Endothelial cell of umbilical vein (primary cell): ENCODE results near the gene LPP. TPM values are rescaled to one million over a fixed set of nuclear protein-coding genes. Genes with fewer than 3 reads are reported as not detected.

Experiments used
- BruUV-seq: library from RNA; stranded (reverse); fragments of 400-500 nt; replicated peaks from 2 replicates; lab custom pipeline; 2021; lab: Mats Ljungman, UMichigan
- CTCF ChIA-PET: fragments of 300-600, 350-600 bp; sonication (Branson Sonifier 250); formaldehyde crosslinking; loops from one replicate; lab custom pipeline; 2021; ENCODE audit warnings: antibody characterized with exemption, inconsistent platforms; lab: Charles Lee
- POLR2A ChIA-PET: fragments of 300-600, 350-600 bp; sonication (Branson Sonifier 250); formaldehyde crosslinking; loops from one replicate; lab custom pipeline; 2021; ENCODE audit warnings: antibody characterized with exemption, inconsistent platforms; lab: Charles Lee
- DNase-seq: peaks from one replicate; pipeline ENCODE4 v3.0.0-alpha.2; 2011; ENCODE audit warnings: low read depth, low spot score
- FAIRE-seq: peaks from 2 replicates; lab custom pipeline; 2011; peaks lifted over from hg19 to GRCh38; lab: Jason Lieb, UNC
- H2AFZ ChIP-seq: 2 replicates; pipeline ENCODE4 v1.6.0; 2012; ENCODE audit warnings: low read depth, low read length, control low read depth, inconsistent platforms
- H3K27ac ChIP-seq: 2 replicates; pipeline ENCODE4 v1.5.1; 2011; ENCODE audit warnings: low read depth, mild to moderate bottlenecking, control low read depth, low read length, moderate library complexity; ENCODE audit not compliant: insufficient read depth
- H3K27me3 ChIP-seq, 2 experiments: 2 replicates each; pipeline versions ENCODE4 v1.6.0 to v1.6.1; 2011; ENCODE audit warnings: low read length in 2 of 2, mixed read lengths in 1 of 2; ENCODE audit not compliant: control insufficient read depth in 2 of 2, insufficient read depth in 2 of 2
- H3K36me3 ChIP-seq, 2 experiments: 2 replicates in 1 of 2; 3 replicates in 1 of 2; pipeline ENCODE4 v1.5.1; 2011; ENCODE audit warnings: low read length in 2 of 2, mild to moderate bottlenecking in 1 of 2, moderate library complexity in 1 of 2; ENCODE audit not compliant: control insufficient read depth in 2 of 2, insufficient read depth in 2 of 2; ENCODE audit errors: extremely low read depth in 1 of 2
- H3K4me1 ChIP-seq: 3 replicates; pipeline ENCODE4 v1.5.1; 2011; ENCODE audit warnings: mild to moderate bottlenecking, low read length; ENCODE audit not compliant: control insufficient read depth, insufficient read depth; ENCODE audit errors: extremely low read depth
- H3K4me2 ChIP-seq: 2 replicates; pipeline ENCODE4 v1.6.1; 2011; ENCODE audit warnings: low read length, control low read depth, mixed read lengths; ENCODE audit not compliant: insufficient read depth
- H3K4me3 ChIP-seq, 3 experiments: fragments of 200-600 bp in 1 of 3; sonication (generic), shearing (Covaris generic) in 1 of 3; replicated peaks in 1 of 3; 2 replicates each; pipeline ENCODE4 v1.5.1; 2011 to 2016; ENCODE audit warnings: control low read depth in 3 of 3, low read length in 3 of 3, mild to moderate bottlenecking in 2 of 3, inconsistent platforms in 1 of 3, low read depth in 1 of 3, moderate library complexity in 1 of 3; ENCODE audit not compliant: insufficient read depth in 1 of 3
- H3K79me2 ChIP-seq: 2 replicates; pipeline ENCODE4 v1.6.0; 2012; ENCODE audit warnings: low read length, inconsistent platforms; ENCODE audit not compliant: control insufficient read depth, insufficient read depth
- H3K9ac ChIP-seq: replicated peaks from 2 replicates; pipeline ENCODE3; 2011; ENCODE audit warnings: low read length, control low read depth; ENCODE audit not compliant: insufficient read depth; ENCODE audit errors: extremely low read depth
- H3K9me1 ChIP-seq: replicated peaks from 3 replicates; pipeline ENCODE4 v1.6.0; 2011; ENCODE audit warnings: mild to moderate bottlenecking, low read length; ENCODE audit not compliant: control insufficient read depth, insufficient read depth; ENCODE audit errors: extremely low read depth
- H3K9me3 ChIP-seq: replicated peaks from 2 replicates; pipeline ENCODE4 v1.5.1; 2012; ENCODE audit warnings: low read length, inconsistent platforms; ENCODE audit not compliant: control insufficient read depth, insufficient read depth
- H4K20me1 ChIP-seq: replicated peaks from 2 replicates; pipeline ENCODE3; 2011; ENCODE audit warnings: mild to moderate bottlenecking, low read length; ENCODE audit not compliant: control insufficient read depth, insufficient read depth; ENCODE audit errors: extremely low read depth
- CTCF ChIP-seq, 2 donors: IDR thresholded peaks; 1 replicate in 1 of 2; 2 replicates in 1 of 2; pipeline ENCODE4 v1.5.1; 2011; ENCODE audit warnings: low read length in 2 of 2, mild to moderate bottlenecking in 2 of 2, moderate library complexity in 2 of 2, control low read depth in 1 of 2, inconsistent platforms in 1 of 2, low read depth in 1 of 2; ENCODE audit not compliant: insufficient read depth in 1 of 2; ENCODE audit errors: extremely low read depth in 1 of 2
- EZH2 ChIP-seq: IDR thresholded peaks from 2 replicates; pipeline ENCODE4 v1.6.1; 2012; ENCODE audit warnings: borderline replicate concordance, low read depth, mild to moderate bottlenecking, moderate library complexity, low read length, inconsistent platforms; ENCODE audit not compliant: severe bottlenecking
- FOS ChIP-seq: IDR thresholded peaks from 2 replicates; pipeline ENCODE4 v1.6.1; 2011; ENCODE audit warnings: mild to moderate bottlenecking, low read length, moderate library complexity, borderline replicate concordance; ENCODE audit not compliant: insufficient read depth
- GATA2 ChIP-seq: IDR thresholded peaks from 2 replicates; pipeline ENCODE4 v1.7.0; 2011; ENCODE audit warnings: low read depth, mild to moderate bottlenecking, moderate library complexity, mixed read lengths, low read length; ENCODE audit not compliant: insufficient read length, insufficient read depth
- JUN ChIP-seq: IDR thresholded peaks from 2 replicates; pipeline ENCODE4 v1.6.1; 2011; ENCODE audit warnings: borderline replicate concordance, low read depth; ENCODE audit not compliant: insufficient read length, insufficient read depth
- MYC ChIP-seq: IDR thresholded peaks from one replicate; pipeline ENCODE4 v1.6.1; 2011; ENCODE audit warnings: mild to moderate bottlenecking, low read depth, low read length
- POLR2A ChIP-seq: IDR thresholded peaks from 2 replicates; pipeline ENCODE4 v1.6.1; 2012; ENCODE audit warnings: low read depth, mild to moderate bottlenecking, control low read depth, low read length
- POLR2AphosphoS5 ChIP-seq: IDR thresholded peaks from 2 replicates; pipeline ENCODE4 v1.6.1; 2012; ENCODE audit warnings: low read depth, mild to moderate bottlenecking, control low read depth, low read length, moderate library complexity; ENCODE audit not compliant: insufficient read depth
- dilution Hi-C: fragments of 300-500 bp; cut with MboI; formaldehyde crosslinking; loops from one replicate; pipeline ENCODE4 v1.15.0; 2019; ENCODE audit warnings: low sequenced_read_pairs; ENCODE audit not compliant: extremely low pct_ligation_motif_present
- intact Hi-C: fragments of 100-400 bp; cut with micrococcal nuclease; formaldehyde crosslinking; loops from one replicate; pipeline ENCODE4 v1.10.0; 2022
- polyA plus RNA-seq, 4 experiments: library from polyadenylated mRNA; depleted of rRNA in 3 of 4; stranded (reverse) in 3 of 4; unstranded in 1 of 4; fragments of >200 nt; gene quantifications; 2 replicates each; pipeline versions ENCODE4 v1.2.1 to v1.2.3, GENCODE V29; 2011 to 2012; ENCODE audit warnings: missing spikeins in 1 of 4
- total RNA-seq: library from RNA; stranded (reverse); gene quantifications from 2 replicates; pipeline ENCODE4 v1.2.3, GENCODE V29; 2021

Gene LPP
- total and polyA plus RNA-seq, 2 donors (not counting 3 experiments of a cell fraction or from before 2014, with no cell fraction given), result 16.9 to 153 TPM

- no peaks in the 10 kb centered on the region for H3K27me3 ChIP-seq
- no peak overlapping the region for H2AFZ ChIP-seq
- intact Hi-C loops, result no loop called here
- no peaks in the 10 kb centered on the region for H3K79me2 ChIP-seq
- H3K27ac ChIP-seq, result no peak overlapping the region
- no peak overlapping the region for H3K9ac ChIP-seq
- H3K9me3 ChIP-seq, result no peaks in the 10 kb centered on the region
- H3K4me1 ChIP-seq, result peaks cover 11% of the 10 kb centered on the region
- BruUV-seq, result no TSS peak
- ChIA-PET POLR2A (no interaction called here), CTCF (interaction anchor here (0.6 to 1.0 kb wide), 3 partner anchors 9 to 75 kb away, joined by 3 read pairs; no protein-coding TSS in a partner anchor)
- no peaks in the 10 kb centered on the region for H3K36me3 ChIP-seq
- DNase-seq (no peak), FAIRE-seq (no peak)
- no peaks in the 10 kb centered on the region for H4K20me1 ChIP-seq
- H3K4me3 ChIP-seq, result no peak overlapping the region
- no peaks in the 10 kb centered on the region for H3K9me1 ChIP-seq
- dilution Hi-C loops, result no loop called here
- no peak for TF ChIP-seq GATA2
- H3K4me2 ChIP-seq, result no peak overlapping the region
Observed at GRCh38 chr3:188352196-188352927, 198.4 kb downstream of the LPP start.

- BruUV-seq, result no TSS peak
- no peak overlapping the region for H3K27ac ChIP-seq
- H3K27me3 ChIP-seq, result no peaks in the 10 kb centered on the region
- CTCF ChIA-PET, result interaction anchor here (0.9 kb wide), 1 partner anchor 8 kb away, joined by 3 read pairs; no protein-coding TSS in a partner anchor
- FAIRE-seq (no peak), DNase-seq (no peak)
- no peak overlapping the region for H2AFZ ChIP-seq
- H3K4me1 ChIP-seq, result peaks cover 11% of the 10 kb centered on the region
- dilution Hi-C loops (no loop called here), intact Hi-C loops (no loop called here)
- no peaks in the 10 kb centered on the region for H3K9me1 ChIP-seq
- H3K4me3 ChIP-seq, result no peak overlapping the region
- POLR2A ChIA-PET, result no interaction called here
- no peaks in the 10 kb centered on the region for H4K20me1 ChIP-seq
- TF ChIP-seq POLR2AphosphoS5 (no peak), GATA2 (no peak), POLR2A (no peak), EZH2 (no peak), FOS (no peak), CTCF (IDR thresholded peaks at IDR 0.05; ENCODE audit: extremely low read depth in 1 of 2, insufficient read depth in 1 of 2, low read depth in 1 of 2, low read length in 2 of 2) (no peak), MYC (no peak), JUN (no peak)
- H3K79me2 ChIP-seq, result no peaks in the 10 kb centered on the region
- H3K9me3 ChIP-seq, result no peaks in the 10 kb centered on the region
- H3K9ac ChIP-seq, result no peak overlapping the region
- H3K4me2 ChIP-seq, result no peak overlapping the region
- H3K36me3 ChIP-seq, result no peaks in the 10 kb centered on the region
Observed at GRCh38 chr3:188353426-188353825, 199.5 kb downstream of the LPP start.
